Measurements from ENCODE around the gene SIRT7. TPM values are rescaled to one million over a fixed set of nuclear protein-coding genes. Genes with fewer than 3 reads are reported as not detected.

The SIRT7 gene, protein sequence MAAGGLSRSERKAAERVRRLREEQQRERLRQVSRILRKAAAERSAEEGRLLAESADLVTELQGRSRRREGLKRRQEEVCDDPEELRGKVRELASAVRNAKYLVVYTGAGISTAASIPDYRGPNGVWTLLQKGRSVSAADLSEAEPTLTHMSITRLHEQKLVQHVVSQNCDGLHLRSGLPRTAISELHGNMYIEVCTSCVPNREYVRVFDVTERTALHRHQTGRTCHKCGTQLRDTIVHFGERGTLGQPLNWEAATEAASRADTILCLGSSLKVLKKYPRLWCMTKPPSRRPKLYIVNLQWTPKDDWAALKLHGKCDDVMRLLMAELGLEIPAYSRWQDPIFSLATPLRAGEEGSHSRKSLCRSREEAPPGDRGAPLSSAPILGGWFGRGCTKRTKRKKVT
- 19.9 and 24.6 TPM in 2 replicates for total RNA-seq (2012; rRNA removed)

DNA sequence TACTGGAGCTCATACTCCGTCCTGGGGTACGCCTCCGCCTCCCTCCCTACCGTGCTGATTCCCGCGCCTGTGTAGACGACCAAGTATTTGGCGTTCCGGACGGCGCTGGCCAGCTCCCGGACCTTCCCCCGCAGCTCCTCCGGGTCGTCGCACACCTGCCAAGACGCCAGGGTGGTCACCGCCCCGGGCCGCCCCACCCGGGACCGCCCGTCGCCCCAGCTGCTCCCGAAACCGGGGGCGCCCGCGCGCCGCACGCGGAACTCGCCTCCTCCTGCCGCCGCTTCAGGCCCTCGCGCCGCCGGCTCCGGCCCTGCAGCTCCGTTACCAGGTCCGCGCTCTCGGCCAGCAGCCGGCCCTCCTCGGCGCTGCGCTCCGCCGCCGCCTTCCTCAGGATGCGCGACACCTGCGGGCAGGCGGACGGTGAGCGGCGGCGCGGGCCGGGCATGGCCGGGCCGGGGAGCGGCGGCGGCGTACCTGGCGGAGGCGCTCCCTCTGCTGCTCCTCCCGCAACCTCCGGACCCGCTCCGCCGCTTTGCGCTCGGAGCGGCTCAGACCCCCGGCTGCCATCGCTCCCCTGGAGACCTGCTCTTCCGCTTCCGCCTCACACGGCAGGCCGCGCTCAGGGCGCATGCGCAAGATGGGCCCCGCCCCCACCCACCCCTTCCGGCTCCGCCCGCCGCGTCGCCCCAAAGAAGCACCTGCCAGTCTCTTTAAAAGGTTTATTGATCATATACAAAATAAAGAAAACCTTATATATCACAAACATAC is at the start of gene SIRT7:
Gene SIRT7 (minus strand): TSS at position 612 of the 768 bp plus-strand sequence. CDS start 45 bp downstream, at position 567.
- peaks cover 8% of the 10 kb centered on the region for H3K4me1 ChIP-seq (ENCODE audit: control insufficient read depth, insufficient read depth, low read length)

DNA sequence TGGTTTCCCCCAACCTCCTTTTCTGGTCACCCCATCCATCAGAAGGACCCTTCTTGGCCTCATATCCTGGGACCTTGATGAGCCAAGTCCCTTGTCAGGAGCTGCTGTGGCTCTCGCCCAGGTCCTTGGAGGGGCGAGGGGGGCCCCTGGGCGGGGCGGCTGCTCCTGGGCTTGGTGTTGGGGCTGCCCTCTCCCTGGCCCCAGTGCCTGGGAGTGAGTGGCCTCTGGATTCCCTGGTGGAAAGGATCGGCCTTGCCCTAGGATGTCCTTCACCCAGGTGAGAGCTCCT is 49.2 kb upstream of the SIRT7 start:
- Histone ChIP-seq H3K4me3 (ENCODE audit: low read length) (no peak overlapping the region), H3K4me2 (ENCODE audit: low read length) (peak overlapping the region; percentile 46), H3K9me3 (replicated peaks; ENCODE audit: low read length) (no peaks in the 10 kb centered on the region), H3K4me1 (ENCODE audit: control insufficient read depth, insufficient read depth, low read length) (peaks cover 25% of the 10 kb centered on the region), H3K9ac (ENCODE audit: low read depth, low read length) (no peak overlapping the region), H3K36me3 (ENCODE audit: insufficient read depth, low read length) (no peaks in the 10 kb centered on the region), H3K27me3 (ENCODE audit: control insufficient read depth, insufficient read depth, low read length) (peaks cover 14% of the 10 kb centered on the region)

More for the DNA sequence above, at the start of gene SIRT7:
- no peaks in the 10 kb centered on the region for H3K9me3 ChIP-seq (replicated peaks; ENCODE audit: low read length)
- H3K9ac ChIP-seq (ENCODE audit: low read depth, low read length), result peak within 1 kb of the TSS; percentile 88
- peaks cover 71% of the 10 kb centered on the region for H3K36me3 ChIP-seq (ENCODE audit: insufficient read depth, low read length)
- no peaks in the 10 kb centered on the region for H3K27me3 ChIP-seq (ENCODE audit: control insufficient read depth, insufficient read depth, low read length)
- H3K4me2 ChIP-seq (ENCODE audit: low read length), result peak within 1 kb of the TSS; percentile 93
- H3K4me3 ChIP-seq (ENCODE audit: low read length), result peak within 1 kb of the TSS; percentile 97

DNA sequence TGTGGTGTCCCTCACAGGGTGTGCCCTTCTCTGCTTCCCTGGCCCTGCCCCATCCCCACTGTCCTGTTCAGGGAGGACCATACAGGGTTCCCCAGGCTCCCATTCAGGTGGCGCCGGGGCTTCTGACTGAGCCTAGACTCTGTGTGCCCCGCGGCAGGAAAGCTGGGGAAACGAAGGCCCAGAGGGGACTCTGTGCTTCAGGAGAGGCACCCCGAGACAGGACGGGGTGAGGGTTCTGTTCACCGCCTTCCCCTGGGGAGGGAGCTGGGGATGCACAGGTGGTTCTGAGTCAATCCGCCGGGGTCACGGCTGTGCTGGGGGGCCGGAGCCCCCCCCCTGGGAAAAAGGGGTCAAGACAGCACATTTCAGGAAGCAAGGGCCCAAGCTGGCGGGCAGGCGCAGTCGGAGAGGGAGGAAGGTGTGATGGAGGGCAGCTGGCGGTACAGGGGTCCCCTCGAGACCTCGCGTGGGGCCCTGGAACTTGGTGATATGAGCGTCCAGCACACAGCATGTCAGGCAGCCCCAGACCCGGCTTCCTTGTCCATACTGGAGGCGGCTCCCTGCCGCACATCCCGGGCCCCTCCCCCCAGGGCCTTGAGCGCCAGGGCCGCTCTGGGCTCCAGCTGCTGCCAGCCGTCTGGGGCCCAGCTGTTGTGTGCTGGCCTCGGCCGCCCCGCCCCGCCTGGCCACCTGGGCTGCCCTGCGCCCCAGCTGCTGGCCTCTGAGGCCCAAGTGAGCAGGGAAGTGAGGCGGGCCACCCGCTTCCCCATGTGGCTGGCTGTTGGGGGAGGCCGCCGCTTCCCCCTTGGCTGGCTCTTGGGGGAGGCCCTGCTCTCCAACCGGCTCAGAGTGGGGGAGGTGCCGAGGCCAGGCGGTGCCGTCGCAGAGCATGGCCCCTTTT is 48.6 kb upstream of the SIRT7 start:
- no peak overlapping the region for H3K4me3 ChIP-seq (ENCODE audit: low read length)
- H3K4me2 ChIP-seq (ENCODE audit: low read length), result peak overlapping the region; percentile 46
- peaks cover 25% of the 10 kb centered on the region for H3K4me1 ChIP-seq (ENCODE audit: control insufficient read depth, insufficient read depth, low read length)
- no peak overlapping the region for H3K9ac ChIP-seq (ENCODE audit: low read depth, low read length)
- H3K36me3 ChIP-seq (ENCODE audit: insufficient read depth, low read length), result no peaks in the 10 kb centered on the region
- H3K9me3 ChIP-seq (replicated peaks; ENCODE audit: low read length), result no peaks in the 10 kb centered on the region
- peaks cover 18% of the 10 kb centered on the region for H3K27me3 ChIP-seq (ENCODE audit: control insufficient read depth, insufficient read depth, low read length)

DNA sequence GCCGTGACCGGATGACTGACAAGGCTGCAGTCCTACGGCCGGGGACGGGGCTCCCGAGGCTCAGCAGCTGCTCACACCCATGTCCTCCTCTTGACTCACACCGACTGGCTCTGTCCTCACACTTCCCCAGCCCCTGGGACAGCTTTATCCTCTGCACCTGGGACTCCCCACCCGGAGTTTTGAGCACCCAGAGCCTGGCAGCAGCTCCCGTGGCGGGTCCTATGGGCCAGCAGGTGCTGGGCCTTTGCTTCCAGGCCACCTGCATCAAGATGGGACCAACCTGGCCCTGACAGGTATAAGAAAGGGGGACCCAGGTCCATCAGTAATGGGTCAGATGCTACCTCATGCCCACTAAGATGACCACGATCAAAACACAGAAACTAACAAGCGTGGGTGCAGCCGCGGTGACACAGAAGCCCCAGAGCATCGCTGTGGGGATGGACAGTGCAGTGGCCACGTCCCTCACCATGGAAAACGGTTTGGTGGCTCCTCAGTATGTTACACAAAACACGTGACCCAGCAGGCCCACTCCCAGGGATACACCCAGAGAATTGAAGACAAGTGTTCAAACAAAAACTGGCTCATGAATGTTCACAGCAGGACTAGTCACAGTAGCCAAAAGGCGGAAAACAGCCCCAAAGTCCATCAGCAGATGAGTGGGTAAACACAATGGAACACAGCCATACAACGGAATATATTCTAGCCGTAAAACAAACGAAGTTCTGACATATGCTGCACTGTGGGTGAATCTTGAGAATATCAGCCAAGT is 46.3 kb upstream of the SIRT7 start:
- Histone ChIP-seq H3K9ac (ENCODE audit: low read depth, low read length) (no peak overlapping the region), H3K36me3 (ENCODE audit: insufficient read depth, low read length) (no peaks in the 10 kb centered on the region), H3K27me3 (ENCODE audit: control insufficient read depth, insufficient read depth, low read length) (peaks cover 27% of the 10 kb centered on the region), H3K4me3 (ENCODE audit: low read length) (no peak overlapping the region), H3K4me1 (ENCODE audit: control insufficient read depth, insufficient read depth, low read length) (peaks cover 25% of the 10 kb centered on the region), H3K9me3 (replicated peaks; ENCODE audit: low read length) (no peaks in the 10 kb centered on the region), H3K4me2 (ENCODE audit: low read length) (peak overlapping the region; percentile 11)

DNA sequence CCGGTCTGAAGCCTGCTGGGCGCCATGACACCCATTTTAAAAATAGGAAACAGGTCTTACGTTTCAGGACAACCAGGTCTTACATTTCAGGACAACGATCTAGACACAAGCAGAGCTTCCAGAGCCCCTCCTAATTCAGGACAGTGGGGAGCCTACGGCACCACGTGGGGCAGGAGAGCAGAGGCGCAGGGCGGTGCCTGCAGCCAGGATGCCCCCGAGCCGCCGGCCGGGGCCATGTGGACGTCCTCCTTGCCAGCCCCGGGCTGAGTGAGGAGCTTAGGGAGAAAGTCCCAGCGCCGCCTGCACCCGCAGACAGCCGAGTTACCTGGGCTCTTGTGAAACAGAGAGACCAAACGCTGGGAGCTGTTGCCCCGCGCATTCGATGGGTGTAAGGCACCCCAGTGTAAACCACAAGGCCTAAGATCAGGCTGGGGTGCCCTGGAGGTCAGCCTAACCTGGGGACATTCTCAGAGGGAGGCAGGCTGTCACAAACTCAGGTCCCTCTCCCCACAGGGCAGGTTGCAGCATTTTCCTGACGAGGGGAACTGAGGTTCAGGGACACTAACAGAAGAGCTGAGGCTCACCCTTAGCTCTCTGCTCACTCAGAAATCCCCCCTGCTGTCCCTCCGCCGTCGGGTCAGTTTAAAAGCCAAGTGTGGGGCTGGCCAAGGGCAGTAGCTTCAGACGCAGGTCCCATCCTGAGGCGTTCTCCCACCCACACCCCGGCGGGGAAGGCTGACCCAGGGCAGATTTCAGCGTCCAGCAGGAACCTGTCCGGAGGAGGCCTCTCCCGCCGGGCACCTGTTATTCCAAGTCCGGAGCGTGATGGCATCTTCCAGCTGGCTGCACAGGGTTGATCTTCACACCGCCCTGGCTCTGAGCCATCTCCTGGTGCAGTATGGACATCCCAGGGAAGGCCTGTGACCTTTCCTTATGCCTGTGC is 44.8 kb upstream of the SIRT7 start:
- Histone ChIP-seq H3K36me3 (ENCODE audit: insufficient read depth, low read length) (no peaks in the 10 kb centered on the region), H3K27me3 (ENCODE audit: control insufficient read depth, insufficient read depth, low read length) (peaks cover 41% of the 10 kb centered on the region), H3K4me2 (ENCODE audit: low read length) (no peak overlapping the region), H3K9ac (ENCODE audit: low read depth, low read length) (no peak overlapping the region), H3K4me3 (ENCODE audit: low read length) (no peak overlapping the region), H3K9me3 (replicated peaks; ENCODE audit: low read length) (no peaks in the 10 kb centered on the region), H3K4me1 (ENCODE audit: control insufficient read depth, insufficient read depth, low read length) (peaks cover 18% of the 10 kb centered on the region)

DNA sequence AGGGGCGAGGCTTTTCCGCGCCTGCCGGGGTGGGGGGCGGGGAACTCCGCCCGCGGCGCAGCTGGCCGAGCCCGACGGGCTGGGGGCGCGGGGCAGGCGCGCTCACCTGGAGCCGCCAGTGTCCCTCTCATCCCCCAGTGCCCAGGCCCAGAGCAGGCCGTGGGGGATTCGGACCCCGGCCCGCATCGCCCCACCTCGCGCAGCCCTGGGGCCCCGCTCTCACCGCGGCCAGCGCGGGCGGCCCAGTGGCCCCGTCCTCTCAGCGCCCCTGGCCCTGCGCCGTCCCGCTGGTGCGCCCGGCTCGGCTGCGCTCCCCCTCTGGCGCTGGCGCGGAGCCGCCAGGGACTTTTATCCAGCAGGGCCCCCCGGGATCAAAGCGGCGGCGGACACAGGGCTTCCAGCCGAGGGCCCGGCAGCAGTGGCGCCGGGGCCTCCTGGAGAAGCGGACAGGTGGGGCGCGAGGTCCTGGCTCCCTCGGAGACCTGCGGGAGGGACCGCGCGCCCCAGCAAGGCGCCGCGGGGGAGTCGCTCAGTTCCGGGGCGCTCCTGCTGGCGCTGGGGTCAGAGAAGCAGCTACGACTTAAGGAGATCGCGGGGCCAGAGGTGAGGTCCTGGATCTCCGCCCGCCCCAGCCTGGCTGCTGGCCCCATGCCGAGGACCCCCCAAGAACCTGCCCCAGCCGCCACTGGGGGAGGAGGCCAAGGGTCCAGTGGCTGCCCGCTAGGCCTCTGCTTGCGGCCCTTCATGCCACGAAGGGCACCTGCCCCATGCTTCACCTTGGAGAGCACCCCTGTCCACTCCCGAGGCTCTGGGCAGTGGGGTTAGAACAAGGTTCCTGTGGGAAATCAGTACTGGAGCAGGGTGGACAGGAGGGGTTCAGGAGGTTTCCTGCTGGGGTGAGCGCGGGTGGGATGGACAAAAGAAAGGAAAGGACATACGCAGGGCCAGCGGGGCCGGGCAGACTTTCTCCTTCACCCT is 43.8 kb upstream of the SIRT7 start:
- Histone ChIP-seq H3K9ac (ENCODE audit: low read depth, low read length) (no peak overlapping the region), H3K9me3 (replicated peaks; ENCODE audit: low read length) (no peaks in the 10 kb centered on the region), H3K4me1 (ENCODE audit: control insufficient read depth, insufficient read depth, low read length) (peaks cover 8% of the 10 kb centered on the region), H3K4me2 (ENCODE audit: low read length) (no peak overlapping the region), H3K4me3 (ENCODE audit: low read length) (no peak overlapping the region), H3K36me3 (ENCODE audit: insufficient read depth, low read length) (no peaks in the 10 kb centered on the region), H3K27me3 (ENCODE audit: control insufficient read depth, insufficient read depth, low read length) (peaks cover 47% of the 10 kb centered on the region)

DNA sequence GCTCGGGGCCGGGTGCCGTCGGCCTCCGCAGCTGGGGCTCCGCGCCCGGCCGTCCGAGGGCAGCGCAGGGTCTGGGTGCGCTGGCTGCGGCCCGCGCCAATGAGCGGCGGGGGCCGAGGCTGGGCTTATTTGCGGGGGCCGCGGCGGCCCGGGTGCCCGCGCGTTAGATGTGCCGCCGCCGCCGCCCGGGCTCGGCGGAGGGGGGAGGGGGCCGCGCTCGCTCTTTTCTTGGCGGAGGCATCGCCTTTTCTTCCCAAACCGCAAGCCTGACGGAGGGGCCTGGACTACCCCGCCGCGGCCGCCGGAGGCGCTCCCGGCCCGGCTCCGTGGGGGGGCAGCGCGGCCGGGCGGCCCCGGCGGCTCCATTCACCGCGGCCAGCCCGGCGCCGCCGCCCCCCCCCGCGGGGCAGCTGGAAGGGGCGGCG is 43.1 kb upstream of the SIRT7 start, which contains the start of gene NOTUM:
Gene NOTUM (minus strand): TSS at position 101 of the 425 bp plus-strand sequence. CDS start 278 bp downstream, outside the sequence.
- Histone ChIP-seq H3K27me3 (ENCODE audit: control insufficient read depth, insufficient read depth, low read length) (peaks cover 47% of the 10 kb centered on the region), H3K4me3 (ENCODE audit: low read length) (peak within 1 kb of the TSS; percentile 58), H3K4me1 (ENCODE audit: control insufficient read depth, insufficient read depth, low read length) (peaks cover 4% of the 10 kb centered on the region), H3K9me3 (replicated peaks; ENCODE audit: low read length) (no peaks in the 10 kb centered on the region), H3K4me2 (ENCODE audit: low read length) (peak within 1 kb of the TSS; percentile 78), H3K36me3 (ENCODE audit: insufficient read depth, low read length) (no peaks in the 10 kb centered on the region), H3K9ac (ENCODE audit: low read depth, low read length) (no peak within 1 kb of the TSS)

DNA sequence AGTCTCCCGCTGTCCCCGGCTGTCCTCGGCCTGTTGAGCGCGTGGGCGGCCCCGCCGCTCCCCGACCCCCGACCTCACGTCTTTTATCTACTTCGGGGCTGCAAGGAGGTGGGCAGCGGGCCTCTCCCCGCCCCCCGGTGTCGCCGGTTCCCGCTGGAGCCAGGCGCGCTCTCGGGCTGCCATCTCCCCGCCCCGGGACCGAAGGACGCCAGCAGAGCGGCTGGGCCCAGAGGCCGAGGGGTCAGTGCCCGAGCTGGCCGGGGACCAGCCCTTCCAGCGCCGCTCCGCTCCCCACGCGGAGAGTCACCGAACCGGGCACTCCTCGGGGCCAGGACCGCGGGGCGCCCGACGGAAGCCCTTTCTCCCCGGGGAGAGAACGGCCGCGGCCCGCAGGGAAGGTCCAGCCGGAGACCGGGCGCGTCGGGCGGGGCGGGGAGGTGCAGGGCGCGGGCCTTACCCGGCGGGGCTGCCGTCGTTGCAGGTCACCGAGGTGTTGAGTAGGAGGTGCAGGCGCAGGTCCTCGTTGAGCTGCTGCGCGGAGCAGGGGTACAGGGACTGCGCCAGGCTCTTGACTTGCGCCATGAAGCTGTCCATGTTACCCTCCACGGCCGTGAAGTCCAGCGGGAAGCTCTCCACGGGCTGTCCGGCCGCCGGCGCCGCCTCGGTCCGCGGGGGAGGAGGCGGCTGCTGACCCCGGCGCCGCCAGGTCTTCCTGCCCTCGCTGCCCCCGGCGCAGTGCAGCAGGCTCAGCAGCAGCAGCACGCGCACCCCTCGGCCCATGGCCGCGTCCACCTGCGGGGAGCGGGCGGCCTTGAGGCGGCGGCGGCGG is 42.4 kb upstream of the SIRT7 start:
- peaks cover 4% of the 10 kb centered on the region for H3K4me1 ChIP-seq (ENCODE audit: control insufficient read depth, insufficient read depth, low read length)
- H3K27me3 ChIP-seq (ENCODE audit: control insufficient read depth, insufficient read depth, low read length), result peaks cover 47% of the 10 kb centered on the region
- peak overlapping the region; percentile 78 for H3K4me2 ChIP-seq (ENCODE audit: low read length)
- H3K9ac ChIP-seq (ENCODE audit: low read depth, low read length), result no peak overlapping the region
- H3K36me3 ChIP-seq (ENCODE audit: insufficient read depth, low read length), result no peaks in the 10 kb centered on the region
- H3K9me3 ChIP-seq (replicated peaks; ENCODE audit: low read length), result no peaks in the 10 kb centered on the region
- peak overlapping the region; percentile 58 for H3K4me3 ChIP-seq (ENCODE audit: low read length)

All from skeletal muscle satellite cell (primary cell).